GM19043 (cell line): ENCODE results near the gene ARPC1A.
"Not testable (repeated sequence)": the region's sequence is repeated elsewhere in the genome, so short reads cannot be mapped to it uniquely, and the experiment has no call there.

Experiments
- ATAC-seq: cut with Tn5 transposase; IDR thresholded peaks from one replicate; pipeline ENCODE4 v1.9.1; 2021; ENCODE audit warnings: low read depth; ENCODE audit not compliant: unreplicated experiment

The ARPC1A gene

DNA sequence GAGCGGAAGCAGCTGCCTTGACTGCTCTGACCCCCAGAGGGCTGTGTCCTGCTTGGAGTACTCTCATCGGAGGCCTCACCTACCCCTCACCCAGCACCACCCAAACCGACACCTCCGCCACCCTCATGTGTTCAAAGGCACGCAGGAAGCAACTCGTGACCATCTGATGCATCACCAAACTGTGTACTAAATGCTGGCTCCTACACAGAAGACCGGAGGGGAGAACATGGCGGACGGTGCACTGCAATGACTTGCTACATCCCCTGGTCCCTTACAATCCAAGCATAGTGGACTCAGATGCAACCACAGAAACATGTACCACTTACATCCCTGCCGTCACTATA lies 79.3 kb downstream of the ARPC1A start:
- ATAC-seq, result no peak

DNA sequence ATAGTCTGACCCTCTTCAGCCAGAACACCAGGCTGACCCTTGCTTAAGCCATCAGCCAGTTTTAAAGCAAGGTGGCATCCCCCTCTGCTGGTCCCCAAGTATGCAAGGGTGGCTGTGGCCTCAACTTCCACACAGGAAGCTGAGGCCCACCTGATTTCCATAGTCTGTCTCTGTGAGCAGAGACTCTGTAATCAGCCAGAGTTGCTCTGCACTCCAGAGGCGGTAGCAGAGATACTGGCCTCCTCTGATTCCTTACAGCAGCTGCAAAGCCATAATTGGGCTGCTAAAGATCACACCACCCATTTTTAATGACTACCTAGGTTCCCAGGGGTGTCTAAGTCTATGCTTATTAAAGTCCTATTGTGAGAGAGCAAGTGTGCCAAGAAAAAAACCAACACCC lies 80.9 kb downstream of the ARPC1A start:
- ATAC-seq, result no peak

DNA sequence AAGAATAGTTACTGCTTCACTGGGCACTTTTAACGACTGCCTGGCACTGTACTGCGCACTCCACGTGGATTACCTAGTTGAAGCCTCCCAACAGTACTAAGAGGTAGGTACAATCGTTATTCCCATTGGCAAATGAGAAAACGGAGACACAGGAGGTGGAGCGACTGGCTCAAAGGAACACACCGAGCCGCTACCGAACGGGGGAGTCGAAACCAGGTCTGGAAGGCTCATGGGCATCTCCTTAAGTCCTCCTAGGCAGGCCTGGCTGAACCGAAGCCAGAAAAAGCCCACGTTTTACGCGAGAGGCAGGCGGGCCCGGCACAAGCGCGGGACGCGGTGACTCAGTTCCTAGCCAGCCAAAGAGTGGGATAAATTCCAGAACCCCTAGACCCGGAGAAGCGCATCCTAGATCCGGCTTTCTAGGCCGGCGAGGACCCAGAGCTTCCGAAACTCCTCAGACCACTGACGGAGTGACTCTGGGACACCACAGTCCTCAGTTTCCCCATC lies 82.2 kb downstream of the ARPC1A start:
- no peak for ATAC-seq

DNA sequence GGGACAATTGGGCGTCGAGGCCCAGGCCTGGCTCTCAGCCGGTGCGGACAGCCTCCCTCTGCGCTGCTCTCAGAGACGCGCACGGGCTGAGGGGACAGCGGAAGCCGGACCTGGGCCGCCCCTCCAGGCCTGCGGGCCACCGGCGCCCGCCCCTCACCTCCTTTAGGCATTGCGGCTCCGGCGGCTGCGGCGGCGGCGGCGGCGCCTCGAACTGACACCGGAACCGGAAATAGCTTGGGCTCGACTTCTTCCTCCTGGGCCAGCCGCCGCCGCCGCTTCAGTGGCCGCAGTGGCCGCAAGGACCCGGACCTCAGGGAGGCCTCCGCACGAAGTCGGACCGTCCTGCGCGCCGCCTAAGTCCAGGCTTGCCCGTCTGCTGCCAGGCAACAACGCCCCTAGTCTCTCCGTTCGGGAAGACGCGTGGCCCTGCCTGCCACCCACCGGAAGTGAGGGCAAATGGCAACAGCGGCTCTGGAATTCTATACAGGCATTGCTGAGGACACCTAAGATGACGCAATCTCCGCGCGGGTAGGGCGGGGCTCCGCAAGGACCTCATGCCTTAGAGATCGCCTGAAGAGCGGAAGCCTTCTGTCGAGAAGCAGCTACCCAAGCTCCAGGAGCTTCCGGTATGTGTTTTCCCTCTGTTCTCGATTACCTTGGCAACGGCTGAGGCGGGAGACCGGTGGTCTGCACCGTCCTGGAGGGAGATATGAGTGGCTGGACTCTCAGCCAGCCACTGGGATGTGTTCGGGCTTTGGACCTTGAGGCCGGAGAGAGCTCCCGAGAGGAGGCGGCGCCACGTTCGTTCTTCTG lies 82.9 kb downstream of the ARPC1A start, which contains the start of the genes BUD31 and PDAP1:
BUD31 (plus strand) TSS at position 591 of the 813 bp plus-strand sequence. CDS start 2,124 bp downstream, outside the sequence.
PDAP1 (minus strand) TSS at position 219 of the 813 bp plus-strand sequence; CDS start at position 170, 49 bp downstream.
- peak; percentile 82 for ATAC-seq

DNA sequence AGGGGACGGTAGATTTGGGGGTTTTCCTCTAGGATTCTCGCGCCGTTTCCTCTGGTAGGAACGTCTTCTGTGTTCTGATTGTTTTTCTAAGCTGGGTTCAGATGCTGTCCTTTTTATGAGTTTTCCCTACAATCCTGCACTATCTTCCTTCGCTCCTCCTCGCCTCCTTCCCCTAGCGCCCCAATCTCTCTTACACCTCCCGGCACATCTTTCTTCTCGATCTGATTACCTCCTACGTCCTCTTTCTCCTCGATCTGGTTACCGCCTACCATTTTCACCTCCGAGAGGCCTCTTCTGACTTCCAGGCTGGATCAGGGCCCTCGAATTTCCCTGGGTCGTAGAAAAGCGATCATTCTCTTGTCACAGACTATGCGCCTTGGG lies 83.5 kb downstream of the ARPC1A start:
- ATAC-seq, result no peak

DNA sequence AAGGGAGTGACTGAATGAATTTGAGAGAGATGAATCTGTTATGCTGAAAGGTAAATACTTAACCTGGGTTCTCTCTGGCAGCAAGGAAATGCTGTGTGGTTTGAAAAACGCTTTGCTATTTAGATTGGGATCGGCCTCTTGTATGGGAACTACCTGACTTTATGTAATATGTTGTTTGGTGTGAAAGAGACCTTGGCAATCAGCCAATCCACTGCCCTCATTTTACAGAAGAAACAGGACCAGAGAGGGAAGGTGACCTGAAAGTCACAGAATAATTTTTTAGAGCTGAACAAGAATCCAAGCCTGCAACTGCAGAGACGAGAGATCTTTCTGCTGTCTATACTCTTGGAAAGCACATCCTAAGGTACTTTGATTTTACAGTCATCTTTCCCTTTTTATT lies 84.1 kb downstream of the ARPC1A start:
- ATAC-seq, result no peak

DNA sequence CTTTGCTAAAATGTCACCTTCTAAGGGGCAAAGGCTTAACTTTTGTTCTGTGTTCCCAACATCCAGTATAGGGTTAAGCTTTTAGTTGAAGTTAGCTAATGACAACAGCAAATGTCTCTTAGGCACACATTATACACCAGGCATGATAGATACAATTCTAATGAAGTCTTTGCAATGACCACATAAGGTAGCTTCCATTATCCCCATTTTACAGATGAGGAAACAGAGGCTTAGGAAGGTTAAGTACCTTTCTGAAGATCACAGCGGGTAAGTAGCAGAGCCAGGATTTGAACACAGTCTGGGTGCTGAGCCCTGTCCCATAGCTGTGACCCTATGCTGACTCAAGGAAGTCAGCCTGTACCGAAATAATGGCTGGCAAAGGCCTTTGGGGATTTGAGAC lies 84.9 kb downstream of the ARPC1A start:
- ATAC-seq, result no peak

DNA sequence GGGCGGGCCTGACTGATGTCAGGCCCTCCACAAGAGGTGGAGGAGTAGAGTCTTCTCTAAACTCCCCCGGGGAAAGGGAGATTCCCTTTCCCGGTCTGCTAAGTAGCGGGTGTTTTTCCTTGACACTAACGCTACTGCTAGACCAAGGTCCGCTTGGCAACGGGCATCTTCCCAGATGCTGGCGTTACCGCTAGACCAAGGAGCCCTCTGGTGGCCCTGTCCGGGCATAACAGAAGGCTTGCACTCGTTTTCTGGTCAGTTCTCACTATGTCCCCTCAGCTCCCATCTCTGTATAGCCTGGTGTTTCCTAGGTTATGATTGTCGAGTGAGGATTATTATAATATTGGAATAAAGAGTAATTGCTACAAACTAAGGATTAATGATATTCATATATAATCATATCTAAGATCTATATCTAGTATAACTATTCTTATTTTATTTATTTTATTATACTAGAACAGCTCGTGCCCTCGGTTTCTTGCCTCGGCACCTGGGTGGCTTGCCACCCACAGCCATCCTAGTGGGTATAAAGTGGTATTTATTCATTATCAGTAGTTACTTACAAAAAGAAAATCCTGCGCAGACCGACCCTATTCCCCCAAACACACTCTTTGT lies 89.9 kb downstream of the ARPC1A start:
- ATAC-seq, result not testable (repeated sequence)
